Gastroesophageal sphincter (tissue), 4 donors: ENCODE data around the gene ATG2B. TPM values are rescaled to one million over a fixed set of nuclear protein-coding genes. Genes with fewer than 3 reads are reported as not detected.

Source experiments
- ATAC-seq: fragments of 150-250 bp; one replicate; pipeline ENCODE4 v1.9.1; 2016; ENCODE audit warnings: mild to moderate bottlenecking, moderate library complexity
- H3K27ac ChIP-seq, 4 donors: fragments of 200-600 bp; sonication (generic) in 3 of 4; 1 replicate in 3 of 4; 2 replicates in 1 of 4; pipeline ENCODE4 v1.5.1; 2016 to 2019
- H3K27me3 ChIP-seq: fragments of 200-600 bp; sonication (generic); one replicate; pipeline ENCODE4 v1.5.1; 2019
- H3K36me3 ChIP-seq, 2 donors: fragments of 200-600 bp; sonication (generic); one replicate each; pipeline ENCODE4 v1.5.1; 2019; ENCODE audit warnings: control low read depth in 1 of 2
- H3K4me1 ChIP-seq, 3 donors: fragments of 200-600 bp; sonication (generic); 1 replicate in 2 of 3; 2 replicates in 1 of 3; pipeline ENCODE4 v1.5.1; 2016 to 2019; ENCODE audit warnings: control low read depth in 2 of 3
- H3K4me3 ChIP-seq, 2 donors: fragments of 200-600 bp; sonication (generic); one replicate each; pipeline ENCODE4 v1.5.1; 2019; ENCODE audit warnings: mild to moderate bottlenecking in 1 of 2, moderate library complexity in 1 of 2
- H3K9me3 ChIP-seq, 3 donors: fragments of 200-600 bp; sonication (generic); one replicate each; pipeline ENCODE4 v1.5.1; 2017 to 2019; ENCODE audit warnings: control low read depth in 2 of 3
- CTCF ChIP-seq, 4 experiments: fragments of 200-600 bp in 2 of 4; fragments of 450-650 bp in 2 of 4; sonication (generic) in 1 of 4; IDR thresholded peaks; one replicate each; pipeline ENCODE4 v1.5.1; 2017 to 2019; ENCODE audit warnings: antibody characterized with exemption in 4 of 4, mild to moderate bottlenecking in 2 of 4, moderate library complexity in 2 of 4
- EP300 ChIP-seq: sonication (generic); formaldehyde crosslinking; IDR thresholded peaks from one replicate; pipeline ENCODE4 v1.6.1; 2017; ENCODE audit warnings: antibody characterized with exemption, mild to moderate bottlenecking
- POLR2A ChIP-seq, 2 donors: fragments of 450-650 bp; IDR thresholded peaks; one replicate each; pipeline ENCODE4 v1.6.1; 2017; ENCODE audit warnings: antibody characterized with exemption in 2 of 2, mild to moderate bottlenecking in 2 of 2, moderate library complexity in 1 of 2
- POLR2AphosphoS5 ChIP-seq: sonication (generic); formaldehyde crosslinking; IDR thresholded peaks from one replicate; pipeline ENCODE4 v1.6.1; 2017; ENCODE audit warnings: antibody characterized with exemption
- WGBS, 2 donors: methylation state at CpG; one replicate each; pipeline ENCODE4 v1.1.5; 2018; ENCODE audit warnings: low coverage in 1 of 2; 5-methylcytosine and 5-hydroxymethylcytosine counted together
- total RNA-seq, 4 donors: library from RNA; depleted of rRNA; stranded (reverse); fragments of >200 nt; gene quantifications; one replicate each; pipeline ENCODE4 v1.1.0, GENCODE V29; 2016

Gene ATG2B
- total RNA-seq, 4 donors from 2014 or later = 18.9 to 40.5 (median 25.8) TPM

- TF ChIP-seq POLR2A (IDR thresholded peaks at IDR 0.05) = no peak
- WGBS, 2 donors = 0% methylated on average over 4 of the region's 38 CpGs; no CpG with 5 or more reads in 1 of the 2 donors
- H3K27ac ChIP-seq = peak overlapping the region in 3 of 4 donors; percentile 89 to 99 (median 94)
- no peaks in the 10 kb centered on the region for H3K27me3 ChIP-seq
- peaks cover 7 to 43% (median 11%) of the 10 kb centered on the region in 3 donors for H3K4me1 ChIP-seq
- H3K36me3 ChIP-seq = no peaks in the 10 kb centered on the region
- H3K9me3 ChIP-seq = no peaks in the 10 kb centered on the region
- H3K4me3 ChIP-seq = peak overlapping the region; percentile 78 to 81
- ATAC-seq = peak; percentile 18
These were observed 703 bp upstream of the ATG2B start for GRCh38 chr14:96363751-96364336.

GRCh38 chr14:96362071-96362964 lies 823 bp downstream of the ATG2B start:
- WGBS, 2 donors = 1% methylated on average over 7 to 14 of the region's 27 CpGs

GRCh38 chr14:96359959-96360358 lies 3.2 kb downstream of the ATG2B start:
- Histone ChIP-seq H3K27me3 (no peaks in the 10 kb centered on the region), H3K27ac (no peak overlapping the region), H3K9me3 (no peaks in the 10 kb centered on the region), H3K4me3 (no peak overlapping the region), H3K36me3 (no peaks in the 10 kb centered on the region), H3K4me1 (peaks cover 7 to 42% (median 11%) of the 10 kb centered on the region in 3 donors)
- no peak for TF ChIP-seq CTCF (IDR thresholded peaks at IDR 0.05)
- TF ChIP-seq EP300 = no peak
- no peak for TF ChIP-seq POLR2AphosphoS5
- no peak for TF ChIP-seq POLR2A (IDR thresholded peaks at IDR 0.05)
- no peak for ATAC-seq

More at GRCh38 chr14:96362071-96362964, 823 bp downstream of the ATG2B start:
- H3K4me3 ChIP-seq = peak overlapping the region; percentile 78 to 81
- peak overlapping the region; percentile 88 to 99 (median 92) for H3K27ac ChIP-seq
- no peaks in the 10 kb centered on the region for H3K27me3 ChIP-seq
- no peak for ATAC-seq
- H3K36me3 ChIP-seq = no peaks in the 10 kb centered on the region
- H3K4me1 ChIP-seq = peaks cover 7 to 43% (median 11%) of the 10 kb centered on the region in 3 donors
- TF ChIP-seq CTCF (IDR thresholded peaks at IDR 0.05) (no peak), EP300 (no peak), POLR2A (IDR thresholded peaks at IDR 0.05) (no peak), POLR2AphosphoS5 (peak; percentile 42)
- no peaks in the 10 kb centered on the region for H3K9me3 ChIP-seq

- 91 to 100% methylated on average over 3 of the region's 3 CpGs for WGBS, 2 donors
- Histone ChIP-seq H3K36me3 (no peaks in the 10 kb centered on the region), H3K9me3 (no peaks in the 10 kb centered on the region), H3K4me1 (peaks cover 7 to 39% (median 8%) of the 10 kb centered on the region in 3 donors), H3K27me3 (no peaks in the 10 kb centered on the region), H3K4me3 (no peak overlapping the region), H3K27ac (no peak overlapping the region)
- no peak for ATAC-seq
- TF ChIP-seq POLR2AphosphoS5 = no peak
- no peak for TF ChIP-seq EP300
- no peak for TF ChIP-seq POLR2A (IDR thresholded peaks at IDR 0.05)
- no peak for TF ChIP-seq CTCF (IDR thresholded peaks at IDR 0.05)
These were observed 5.9 kb downstream of the ATG2B start for GRCh38 chr14:96357216-96357615.

- ATAC-seq = no peak
These were observed 8.9 kb downstream of the ATG2B start for GRCh38 chr14:96354246-96354645.

More at GRCh38 chr14:96354246-96354645, 8.9 kb downstream of the ATG2B start:
- 94 to 98% methylated on average over 3 to 4 of the region's 4 CpGs for WGBS, 2 donors
- H3K4me3 ChIP-seq = no peak overlapping the region
- H3K4me1 ChIP-seq = peaks cover 0 to 15% (median 0%) of the 10 kb centered on the region in 3 donors
- H3K9me3 ChIP-seq = no peaks in the 10 kb centered on the region
- H3K27me3 ChIP-seq = no peaks in the 10 kb centered on the region
- no peak for TF ChIP-seq CTCF (IDR thresholded peaks at IDR 0.05)
- TF ChIP-seq POLR2AphosphoS5 = no peak
- H3K36me3 ChIP-seq = no peaks in the 10 kb centered on the region
- H3K27ac ChIP-seq = no peak overlapping the region
